HCT116 (cell line): ENCODE measurements around the gene LRRC9.

Experiments
- CEBPB ChIP-seq: IDR thresholded peaks from 2 replicates; pipeline ENCODE4 v1.6.1; 2012; ENCODE audit warnings: low read depth
- CTCF ChIP-seq, 3 experiments: fragments of 200-600 bp in 1 of 3; sonication (generic) in 1 of 3; IDR thresholded peaks in 2 of 3; conservative IDR thresholded peaks in 1 of 3; 2 replicates each; pipeline ENCODE4 v1.5.1; 2012 to 2017; ENCODE audit warnings: low read depth in 2 of 3, low read length in 2 of 3, antibody characterized with exemption in 1 of 3, borderline replicate concordance in 1 of 3, control low read depth in 1 of 3, mild to moderate bottlenecking in 1 of 3, mixed read lengths in 1 of 3, mixed run types in 1 of 3, moderate library complexity in 1 of 3; ENCODE audit not compliant: insufficient read depth in 1 of 3
- EGR1 ChIP-seq: IDR thresholded peaks from 2 replicates; pipeline ENCODE4 v1.6.1; 2012; ENCODE audit warnings: low read depth
- EZH2 ChIP-seq: fragments of 200-600 bp; sonication (generic); IDR thresholded peaks from 2 replicates; pipeline ENCODE4 v1.6.1; 2017; ENCODE audit warnings: antibody characterized with exemption, mixed run types
- EZH2phosphoT487 ChIP-seq: fragments of 200-600 bp; IDR thresholded peaks from 2 replicates; pipeline ENCODE4 v1.6.1; 2018; ENCODE audit warnings: antibody characterized with exemption, borderline replicate concordance
- POLR2A ChIP-seq: IDR thresholded peaks from 2 replicates; pipeline ENCODE4 v1.7.0; 2011; ENCODE audit warnings: borderline replicate concordance; ENCODE audit not compliant: insufficient read depth, insufficient read length; ENCODE audit errors: extremely low read depth
- POLR2AphosphoS5 ChIP-seq: IDR thresholded peaks from 2 replicates; pipeline ENCODE4 v1.6.1; 2011; ENCODE audit warnings: mild to moderate bottlenecking, low read depth, low read length, moderate library complexity
- SIN3A ChIP-seq: IDR thresholded peaks from 2 replicates; pipeline ENCODE4 v1.6.1; 2012; ENCODE audit warnings: low read depth
- TCF7L2 ChIP-seq: IDR thresholded peaks from 2 replicates; pipeline ENCODE4 v1.7.0; 2011; ENCODE audit warnings: borderline replicate concordance, inconsistent platforms; ENCODE audit not compliant: insufficient read depth, insufficient read length; ENCODE audit errors: extremely low read depth
- YY1 ChIP-seq: IDR thresholded peaks from 2 replicates; pipeline ENCODE4 v1.6.1; 2011; ENCODE audit warnings: low read length, low read depth, moderate library complexity, mild to moderate bottlenecking; ENCODE audit not compliant: insufficient replicate concordance; ENCODE audit errors: extremely low read depth
- ZNF274 ChIP-seq: fragments of 200-500 bp; sonication (Bioruptor generic); IDR thresholded peaks from 2 replicates; pipeline ENCODE4 v1.6.1; 2014; ENCODE audit warnings: mild to moderate bottlenecking, low read depth, low read length, inconsistent platforms
- TF ChIP-seq, protein P1 (sequence below): IDR thresholded peaks from 2 replicates; pipeline ENCODE4 v1.6.1; 2012
- TF ChIP-seq, protein P2 (sequence below): IDR thresholded peaks from 2 replicates; pipeline ENCODE4 v1.6.1; 2011; ENCODE audit warnings: mild to moderate bottlenecking, low read length, moderate library complexity; ENCODE audit not compliant: insufficient replicate concordance; ENCODE audit errors: extremely low read depth
- TF ChIP-seq, protein P3 (sequence below): IDR thresholded peaks from 2 replicates; pipeline ENCODE4 v1.6.1; 2012; ENCODE audit warnings: low read depth

- TF ChIP-seq POLR2A (peak; percentile 92), CTCF (IDR thresholded peaks at IDR 0.05 in 2 of 3, conservative IDR thresholded peaks at IDR 0.05 in 1 of 3; ENCODE audit: borderline replicate concordance in 1 of 3, insufficient read depth in 1 of 3, low read depth in 2 of 3, low read length in 2 of 3) (no peak), EZH2phosphoT487 (no peak), YY1 (peak; percentile 94), ZNF274 (no peak), SIN3A (peak; percentile 93), EZH2 (no peak), TCF7L2 (peak; percentile 25), CEBPB (peak; percentile 88), POLR2AphosphoS5 (peak; percentile 98), EGR1 (no peak; the same call in 1 of the 2 replicates)
- TF ChIP-seq, protein P1, sequence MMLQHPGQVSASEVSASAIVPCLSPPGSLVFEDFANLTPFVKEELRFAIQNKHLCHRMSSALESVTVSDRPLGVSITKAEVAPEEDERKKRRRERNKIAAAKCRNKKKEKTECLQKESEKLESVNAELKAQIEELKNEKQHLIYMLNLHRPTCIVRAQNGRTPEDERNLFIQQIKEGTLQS, result no peak
- TF ChIP-seq, protein P2, sequence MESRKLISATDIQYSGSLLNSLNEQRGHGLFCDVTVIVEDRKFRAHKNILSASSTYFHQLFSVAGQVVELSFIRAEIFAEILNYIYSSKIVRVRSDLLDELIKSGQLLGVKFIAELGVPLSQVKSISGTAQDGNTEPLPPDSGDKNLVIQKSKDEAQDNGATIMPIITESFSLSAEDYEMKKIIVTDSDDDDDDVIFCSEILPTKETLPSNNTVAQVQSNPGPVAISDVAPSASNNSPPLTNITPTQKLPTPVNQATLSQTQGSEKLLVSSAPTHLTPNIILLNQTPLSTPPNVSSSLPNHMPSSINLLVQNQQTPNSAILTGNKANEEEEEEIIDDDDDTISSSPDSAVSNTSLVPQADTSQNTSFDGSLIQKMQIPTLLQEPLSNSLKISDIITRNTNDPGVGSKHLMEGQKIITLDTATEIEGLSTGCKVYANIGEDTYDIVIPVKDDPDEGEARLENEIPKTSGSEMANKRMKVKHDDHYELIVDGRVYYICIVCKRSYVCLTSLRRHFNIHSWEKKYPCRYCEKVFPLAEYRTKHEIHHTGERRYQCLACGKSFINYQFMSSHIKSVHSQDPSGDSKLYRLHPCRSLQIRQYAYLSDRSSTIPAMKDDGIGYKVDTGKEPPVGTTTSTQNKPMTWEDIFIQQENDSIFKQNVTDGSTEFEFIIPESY, result no peak
- TF ChIP-seq, protein P3, sequence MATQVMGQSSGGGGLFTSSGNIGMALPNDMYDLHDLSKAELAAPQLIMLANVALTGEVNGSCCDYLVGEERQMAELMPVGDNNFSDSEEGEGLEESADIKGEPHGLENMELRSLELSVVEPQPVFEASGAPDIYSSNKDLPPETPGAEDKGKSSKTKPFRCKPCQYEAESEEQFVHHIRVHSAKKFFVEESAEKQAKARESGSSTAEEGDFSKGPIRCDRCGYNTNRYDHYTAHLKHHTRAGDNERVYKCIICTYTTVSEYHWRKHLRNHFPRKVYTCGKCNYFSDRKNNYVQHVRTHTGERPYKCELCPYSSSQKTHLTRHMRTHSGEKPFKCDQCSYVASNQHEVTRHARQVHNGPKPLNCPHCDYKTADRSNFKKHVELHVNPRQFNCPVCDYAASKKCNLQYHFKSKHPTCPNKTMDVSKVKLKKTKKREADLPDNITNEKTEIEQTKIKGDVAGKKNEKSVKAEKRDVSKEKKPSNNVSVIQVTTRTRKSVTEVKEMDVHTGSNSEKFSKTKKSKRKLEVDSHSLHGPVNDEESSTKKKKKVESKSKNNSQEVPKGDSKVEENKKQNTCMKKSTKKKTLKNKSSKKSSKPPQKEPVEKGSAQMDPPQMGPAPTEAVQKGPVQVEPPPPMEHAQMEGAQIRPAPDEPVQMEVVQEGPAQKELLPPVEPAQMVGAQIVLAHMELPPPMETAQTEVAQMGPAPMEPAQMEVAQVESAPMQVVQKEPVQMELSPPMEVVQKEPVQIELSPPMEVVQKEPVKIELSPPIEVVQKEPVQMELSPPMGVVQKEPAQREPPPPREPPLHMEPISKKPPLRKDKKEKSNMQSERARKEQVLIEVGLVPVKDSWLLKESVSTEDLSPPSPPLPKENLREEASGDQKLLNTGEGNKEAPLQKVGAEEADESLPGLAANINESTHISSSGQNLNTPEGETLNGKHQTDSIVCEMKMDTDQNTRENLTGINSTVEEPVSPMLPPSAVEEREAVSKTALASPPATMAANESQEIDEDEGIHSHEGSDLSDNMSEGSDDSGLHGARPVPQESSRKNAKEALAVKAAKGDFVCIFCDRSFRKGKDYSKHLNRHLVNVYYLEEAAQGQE, result no peak
Measured at GRCh38 chr14:60091550-60092525, 171.9 kb downstream of the LRRC9 start, which contains the start of gene PCNX4.
